SK-MEL-5 (cell line): ENCODE data around the gene HDAC4. TPM values are rescaled to one million over a fixed set of nuclear protein-coding genes. Genes with fewer than 3 reads are reported as not detected.

ENCODE experiments used
- DNase-seq: peaks from one replicate; pipeline ENCODE4 v3.0.0-alpha.2; 2016; ENCODE audit warnings: low read depth, low spot score
- in situ Hi-C: cut with HindIII; loops from 2 replicates; pipeline ENCODE4 v1.10.0; 2016; ENCODE audit warnings: low sequenced_read_pairs, high pct_unique_total_duplicates, low pct_unique_long_range_greater_than_20kb
- total RNA-seq: library from RNA; depleted of rRNA; stranded (reverse); fragments of >200 nt; shearing (Covaris generic); gene quantifications from 2 replicates; pipeline ENCODE4 v1.2.3, GENCODE V29; 2014

Gene HDAC4
- total RNA-seq, 1 experiment from 2014 or later, result 14.1 TPM

DNA sequence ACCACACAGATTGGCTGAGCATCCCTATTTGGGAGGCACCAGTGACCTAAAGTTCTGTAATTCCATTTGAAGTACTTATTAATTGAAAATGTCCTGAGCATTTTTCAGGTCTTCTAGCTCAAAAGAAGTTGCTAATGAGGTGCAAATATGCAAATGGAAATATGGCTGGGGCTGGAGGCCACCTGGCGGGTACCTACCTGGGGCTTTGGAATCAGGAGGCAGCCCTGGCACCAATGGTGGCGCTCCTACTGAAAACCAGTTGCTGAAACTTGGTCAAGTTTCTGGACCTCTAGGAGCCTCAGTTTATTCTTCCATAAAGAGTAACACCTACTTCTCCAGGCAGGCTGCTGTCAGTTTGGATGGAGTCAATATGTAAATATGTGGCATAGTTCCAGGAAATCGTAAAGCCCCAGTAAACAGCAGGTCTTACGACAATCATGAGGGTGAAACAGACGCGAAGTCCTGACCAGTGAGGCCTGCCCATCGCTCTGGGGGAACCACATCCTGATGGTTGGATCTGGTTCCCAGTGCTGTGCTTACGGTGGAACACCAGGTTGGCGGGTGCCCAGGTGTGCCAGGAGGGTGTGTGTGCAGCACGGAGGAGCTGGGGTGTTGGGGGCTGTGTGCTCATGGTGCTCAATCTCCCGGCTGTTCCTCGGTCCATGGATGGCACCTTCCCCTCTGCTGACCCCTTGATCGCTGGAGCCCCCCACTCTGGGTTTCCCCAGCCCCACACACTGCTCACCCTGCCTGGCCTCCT is 366.8 kb downstream of the HDAC4 start:
- no peak for DNase-seq
- in situ Hi-C loops, result no loop called here

DNA sequence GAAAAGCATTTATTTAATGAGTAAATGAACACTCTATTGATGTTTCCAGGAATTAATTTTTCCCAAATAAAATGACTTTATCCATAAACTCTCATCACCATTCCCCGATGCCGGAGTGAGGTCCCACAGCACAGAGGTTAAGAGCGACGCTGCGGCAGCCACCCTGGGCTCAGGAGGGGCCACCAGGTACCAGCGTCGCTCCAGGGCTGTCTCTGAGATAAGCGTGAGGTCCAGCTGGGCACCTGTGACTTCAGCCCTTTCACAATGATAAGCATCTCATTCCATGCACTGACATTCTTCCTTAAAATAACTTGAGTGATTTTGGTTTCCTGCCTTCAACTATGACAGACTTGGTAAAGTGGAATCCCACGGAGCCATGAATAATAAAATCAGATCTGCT is 370.9 kb downstream of the HDAC4 start:
- in situ Hi-C loops, result no loop called here
- no peak for DNase-seq

DNA sequence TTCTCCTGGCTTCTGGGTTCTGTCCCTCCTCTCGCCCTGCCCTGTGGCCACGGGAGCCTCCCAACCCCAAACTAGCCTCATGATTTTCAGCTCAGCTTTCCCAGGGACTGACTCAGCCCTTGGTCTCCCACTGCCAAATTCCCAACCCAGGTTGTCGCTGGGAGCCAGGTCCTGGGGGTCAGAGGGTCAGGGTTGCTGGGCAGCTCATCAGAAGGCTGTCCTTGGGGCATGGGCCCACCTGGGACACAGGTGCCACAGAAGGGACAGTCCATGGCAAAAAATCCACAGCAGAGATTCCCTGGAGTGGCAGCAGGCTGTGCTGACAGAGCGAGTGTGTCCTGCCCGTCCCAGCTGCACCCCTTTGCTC is 372.6 kb downstream of the HDAC4 start:
- DNase-seq, result no peak
- in situ Hi-C loops, result no loop called here

DNA sequence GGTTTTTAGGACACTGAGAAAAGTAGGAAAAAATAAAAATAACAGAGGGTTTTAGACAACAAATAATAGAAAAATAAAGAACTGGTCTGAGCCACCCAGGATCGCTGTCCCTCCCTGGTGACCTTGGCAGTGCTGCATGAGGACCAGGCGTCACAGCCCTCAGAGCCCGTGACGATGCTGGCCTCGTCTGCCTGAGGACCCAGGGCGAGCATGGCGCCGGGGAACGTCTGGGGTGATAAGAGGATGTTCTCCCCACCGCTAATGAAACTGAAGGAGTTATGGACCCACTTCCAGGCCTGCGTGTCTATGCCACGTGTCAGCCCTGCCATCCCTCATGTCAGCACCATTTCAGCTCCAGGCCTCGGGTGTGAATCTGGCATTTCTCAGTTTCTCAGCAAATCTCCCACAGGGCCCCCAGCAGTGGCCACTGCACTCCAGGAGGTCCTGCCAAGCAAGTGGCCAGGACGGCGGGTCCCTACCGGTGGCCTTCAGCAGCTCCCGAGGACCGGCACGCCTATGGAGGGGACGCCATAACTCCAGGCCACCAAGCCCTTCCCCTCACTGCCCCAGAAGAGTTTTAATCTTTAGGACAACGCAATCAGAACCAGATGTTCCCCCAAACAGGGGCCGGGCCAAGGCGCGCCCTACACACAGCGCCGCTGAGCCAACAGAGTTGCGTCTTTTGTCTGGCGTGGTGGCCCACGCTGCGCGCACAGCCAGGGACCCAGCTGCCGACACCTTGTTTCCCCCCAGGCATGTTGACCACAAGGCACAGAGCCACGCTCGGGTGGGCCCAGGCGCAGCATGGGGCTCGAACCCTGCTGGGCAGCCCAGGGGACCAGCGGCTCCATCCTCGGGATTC is 373.2 kb downstream of the HDAC4 start:
- no peak for DNase-seq
- in situ Hi-C loops, result no loop called here

DNA sequence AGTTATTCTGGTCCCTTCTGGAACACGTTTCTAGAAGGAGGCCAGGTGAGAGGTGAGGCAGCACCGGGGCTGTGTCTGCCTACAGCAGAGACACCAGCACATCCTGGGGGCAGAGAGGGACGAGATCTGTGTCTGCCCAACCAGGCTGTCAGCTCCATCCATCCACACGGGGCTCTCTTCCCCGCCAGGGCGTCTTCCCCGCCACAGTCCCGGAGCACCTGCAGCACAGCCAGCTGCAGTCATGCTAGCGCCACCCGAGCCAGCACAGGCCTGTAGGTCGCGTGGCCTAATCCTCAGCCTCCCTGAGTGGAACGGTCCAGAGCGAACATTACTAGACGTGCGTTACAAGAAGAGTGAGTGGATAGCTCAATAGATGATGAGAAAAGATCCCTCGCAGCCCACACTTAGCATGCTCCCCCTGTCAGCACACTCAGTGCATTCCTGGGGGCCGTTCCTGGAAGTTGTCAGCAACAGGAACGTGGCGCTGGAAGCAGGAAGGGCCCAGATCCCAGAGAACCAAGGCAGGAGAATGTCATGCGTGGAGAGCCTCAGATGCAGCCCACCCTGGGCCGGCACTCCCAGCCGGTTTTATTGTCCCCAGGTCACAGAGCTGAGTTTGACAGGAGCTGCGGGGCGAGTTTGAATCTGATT is 374.0 kb downstream of the HDAC4 start:
- in situ Hi-C loops, result no loop called here
- DNase-seq, result no peak

DNA sequence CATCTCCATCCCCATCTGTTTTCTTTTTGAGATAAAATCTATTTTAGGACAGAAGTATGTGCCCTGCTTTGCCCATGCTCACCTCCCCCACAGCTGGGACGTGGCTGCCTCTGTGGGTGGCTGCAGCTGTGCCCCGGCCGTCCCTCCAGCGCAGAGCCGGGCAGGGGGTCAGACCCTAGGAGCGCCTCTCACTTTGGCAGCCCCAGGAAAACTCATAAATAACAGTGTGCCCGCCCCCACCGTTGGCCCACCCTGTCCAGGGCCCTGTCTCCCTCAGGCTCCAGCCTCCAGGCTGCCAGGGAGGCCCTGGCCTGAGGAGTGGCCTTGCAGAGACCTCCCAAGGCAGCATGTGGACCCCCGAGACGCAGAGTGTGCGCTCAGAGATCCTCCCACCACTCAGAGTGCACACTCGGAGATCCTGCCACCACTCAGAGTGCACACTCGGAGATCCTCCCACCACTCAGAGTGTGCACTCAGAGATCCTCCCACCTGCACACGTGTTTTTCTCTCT is 374.8 kb downstream of the HDAC4 start:
- no peak for DNase-seq
- in situ Hi-C loops, result no loop called here

DNA sequence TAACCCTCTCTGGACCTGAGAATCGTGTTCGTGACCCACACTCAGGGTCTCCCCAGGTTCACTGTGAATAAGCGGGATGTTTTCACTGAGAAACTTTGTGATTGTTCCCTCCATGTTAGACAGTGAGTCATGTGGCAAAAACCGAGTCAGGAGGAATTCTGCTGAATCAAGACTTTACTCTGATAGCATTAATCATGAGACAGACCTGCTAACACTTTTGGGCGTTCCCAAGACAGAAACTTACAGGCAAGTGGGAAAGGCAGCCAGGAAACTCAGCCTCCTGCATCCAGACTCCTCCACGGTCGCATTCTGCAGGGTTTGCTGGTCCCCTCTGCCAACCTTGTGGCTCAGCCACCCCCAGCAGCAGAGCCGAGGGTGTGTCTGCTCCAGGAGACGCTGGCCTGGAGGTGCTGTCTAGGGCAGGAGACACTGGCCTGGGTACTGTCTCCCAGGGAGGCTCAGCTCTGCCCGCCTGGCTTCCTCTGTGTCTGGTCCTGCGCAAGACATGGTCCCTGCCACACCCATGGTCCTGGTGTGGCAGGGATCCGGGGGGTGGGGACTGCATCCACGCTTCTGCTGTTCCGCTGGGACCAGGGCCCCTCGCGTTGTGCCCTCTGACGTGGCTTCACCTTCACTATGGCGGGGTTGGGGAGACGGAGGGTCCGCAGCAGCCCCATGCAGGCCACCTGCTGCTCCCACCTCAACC is 375.6 kb downstream of the HDAC4 start:
- in situ Hi-C loops, result no loop called here
- no peak for DNase-seq

DNA sequence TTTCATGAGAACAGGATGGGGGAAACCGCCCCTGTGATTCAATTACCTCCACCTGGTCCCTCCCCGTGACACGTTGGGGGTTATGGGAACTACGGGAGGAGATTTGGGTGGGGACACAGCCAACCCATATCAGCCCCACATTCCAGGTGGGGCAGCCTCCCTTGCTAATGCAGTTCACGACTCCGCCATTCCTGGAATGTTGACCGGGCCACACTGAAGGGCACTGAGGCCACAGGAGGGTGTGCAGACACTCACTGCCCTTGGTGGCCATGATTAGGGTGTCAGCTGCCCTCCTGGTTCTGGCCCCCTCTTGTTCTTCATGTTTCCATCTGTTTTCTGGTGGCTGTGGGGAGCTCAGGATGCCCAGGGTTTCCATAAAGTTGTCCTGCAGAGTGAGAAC is 376.6 kb downstream of the HDAC4 start:
- in situ Hi-C loops, result no loop called here
- DNase-seq, result no peak

DNA sequence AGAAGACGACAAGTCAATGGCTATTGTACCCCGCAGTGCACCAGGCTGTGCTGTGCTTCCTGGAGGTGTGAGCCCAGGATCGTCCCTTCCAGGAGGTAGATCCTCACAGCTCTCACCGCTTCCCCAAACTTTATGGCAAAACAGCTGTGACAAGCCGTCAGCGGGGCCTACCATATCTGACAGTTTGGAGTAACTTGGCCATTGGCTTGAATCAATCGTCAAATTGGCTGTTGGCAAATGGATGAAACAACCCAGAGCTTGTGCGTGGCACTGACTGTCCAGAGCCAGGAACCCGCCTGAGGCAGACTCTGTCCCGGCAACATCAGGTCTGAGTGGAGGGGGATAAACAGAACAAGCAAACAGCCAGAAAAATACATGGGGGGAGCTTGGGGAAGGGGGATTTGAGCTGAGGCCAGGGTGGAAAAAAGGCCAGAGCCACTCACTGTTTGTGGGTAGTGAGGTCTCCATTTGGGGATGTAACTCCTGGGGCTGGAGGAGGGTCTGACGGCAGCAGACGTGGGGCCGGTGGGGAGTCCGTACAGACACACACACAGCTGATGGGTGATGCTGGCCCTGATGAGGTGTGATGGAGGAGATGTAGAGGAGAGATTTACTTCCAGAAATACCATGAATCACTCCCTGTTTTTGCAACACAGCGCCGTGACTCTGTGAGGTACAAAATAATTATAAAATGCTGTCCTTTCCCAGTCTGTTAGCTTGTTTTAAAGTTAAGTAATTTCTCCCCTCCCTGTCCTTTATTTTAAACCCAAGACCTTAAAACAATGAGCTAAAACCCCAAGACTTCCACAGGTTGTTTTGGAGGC is 378.2 kb downstream of the HDAC4 start:
- no peak for DNase-seq
- in situ Hi-C loops, result no loop called here

DNA sequence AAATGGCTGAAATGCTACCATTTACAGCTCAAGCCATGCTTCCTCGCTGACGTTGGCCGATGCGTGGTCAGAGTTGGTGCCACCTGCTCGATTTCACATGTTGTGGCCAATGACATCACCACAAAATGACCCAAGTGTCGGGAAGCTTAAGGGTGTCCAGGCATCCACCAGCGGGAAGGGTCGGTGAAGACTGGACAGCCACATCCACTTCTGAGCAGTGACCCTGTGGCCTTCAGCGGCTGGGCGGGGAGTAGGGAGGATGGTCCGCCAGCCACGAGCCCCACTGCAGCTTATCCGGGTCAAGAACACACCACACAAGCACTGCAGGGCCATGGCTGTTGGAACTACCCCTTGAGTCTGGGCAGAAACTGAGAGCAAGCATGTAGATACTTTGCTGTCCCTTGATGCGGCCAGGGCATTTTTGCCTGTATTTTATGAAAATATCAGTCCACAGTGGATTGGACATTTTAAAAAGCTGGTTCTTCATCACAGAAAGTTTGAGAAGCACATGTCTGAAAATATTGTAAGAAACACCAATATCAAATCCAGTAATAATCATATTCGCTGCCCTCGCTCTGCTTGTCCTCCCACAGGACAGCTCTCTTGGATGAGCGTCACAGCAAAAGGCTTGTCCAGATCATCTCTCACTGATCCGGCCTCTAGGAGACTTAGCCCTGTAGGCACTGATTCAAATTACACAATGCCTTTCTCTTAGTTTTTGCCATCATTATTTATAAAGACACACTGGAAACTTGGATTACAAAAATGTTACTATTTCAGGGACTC is 379.0 kb downstream of the HDAC4 start:
- DNase-seq, result no peak
- in situ Hi-C loops, result no loop called here

DNA sequence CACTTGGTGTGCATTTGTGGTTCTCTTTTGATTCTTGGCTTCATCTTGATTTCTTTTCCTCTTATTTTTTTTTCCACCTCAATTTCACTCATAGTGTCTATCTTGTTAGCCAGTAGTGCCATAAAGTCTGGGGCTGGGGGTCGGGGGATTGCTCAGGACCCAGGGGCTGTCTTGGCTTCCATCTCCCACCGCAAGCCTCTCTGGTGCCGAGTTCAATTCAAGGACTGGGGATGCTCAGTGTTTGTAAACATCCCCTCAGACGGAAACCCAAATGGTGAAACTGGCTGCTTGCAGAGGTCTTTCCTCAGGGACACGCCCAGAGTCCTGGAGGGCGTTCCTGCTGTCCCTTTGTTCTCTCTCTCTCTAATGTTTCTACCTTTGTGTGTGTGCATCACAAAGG is 379.6 kb downstream of the HDAC4 start:
- in situ Hi-C loops, result no loop called here
- DNase-seq, result no peak

DNA sequence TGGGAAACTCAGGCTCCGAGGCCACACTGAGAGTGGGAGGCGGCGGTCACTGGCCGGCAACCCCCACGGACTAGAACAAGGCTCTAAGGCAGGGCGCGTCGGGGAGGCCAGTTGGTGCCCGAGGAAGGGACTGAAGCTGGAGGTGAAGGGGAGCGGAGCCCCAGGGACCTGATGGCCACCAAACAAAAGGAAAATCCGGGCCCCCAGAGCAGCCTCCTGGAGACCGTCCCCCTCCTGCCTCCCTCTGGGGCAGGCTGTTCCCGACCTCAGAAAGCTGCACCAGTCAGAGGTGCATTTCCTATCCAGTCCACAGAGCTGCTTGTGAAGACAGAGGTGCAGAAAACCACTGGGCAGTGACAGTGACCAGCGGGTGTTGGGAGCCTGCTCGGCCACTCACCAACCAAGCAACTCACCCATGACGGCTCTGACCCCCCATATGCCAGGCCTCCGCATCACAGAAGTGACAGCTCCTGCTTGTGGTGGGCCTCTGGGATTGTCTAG is 380.2 kb downstream of the HDAC4 start:
- no peak for DNase-seq
- in situ Hi-C loops, result no loop called here

DNA sequence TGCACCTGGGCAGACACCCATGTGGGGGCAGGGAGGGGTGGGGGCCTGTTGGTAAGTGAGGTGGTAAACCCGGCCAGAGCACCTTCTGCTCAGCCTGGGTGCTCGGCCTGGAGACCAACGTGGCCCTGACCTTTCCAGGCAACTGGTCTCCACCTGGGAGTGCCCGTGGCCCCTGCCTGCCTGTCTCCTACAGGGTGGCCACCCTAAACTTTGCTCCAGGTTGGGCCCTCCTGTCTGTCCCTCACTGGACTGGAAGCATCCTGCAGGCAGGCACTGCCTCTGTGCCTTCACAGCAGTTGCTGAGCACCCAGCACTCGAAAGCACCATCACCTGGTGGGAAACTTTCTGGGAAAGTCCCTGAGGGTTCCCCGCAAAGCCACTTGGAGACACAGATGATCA is 381.6 kb downstream of the HDAC4 start:
- no peak for DNase-seq
- in situ Hi-C loops, result no loop called here

DNA sequence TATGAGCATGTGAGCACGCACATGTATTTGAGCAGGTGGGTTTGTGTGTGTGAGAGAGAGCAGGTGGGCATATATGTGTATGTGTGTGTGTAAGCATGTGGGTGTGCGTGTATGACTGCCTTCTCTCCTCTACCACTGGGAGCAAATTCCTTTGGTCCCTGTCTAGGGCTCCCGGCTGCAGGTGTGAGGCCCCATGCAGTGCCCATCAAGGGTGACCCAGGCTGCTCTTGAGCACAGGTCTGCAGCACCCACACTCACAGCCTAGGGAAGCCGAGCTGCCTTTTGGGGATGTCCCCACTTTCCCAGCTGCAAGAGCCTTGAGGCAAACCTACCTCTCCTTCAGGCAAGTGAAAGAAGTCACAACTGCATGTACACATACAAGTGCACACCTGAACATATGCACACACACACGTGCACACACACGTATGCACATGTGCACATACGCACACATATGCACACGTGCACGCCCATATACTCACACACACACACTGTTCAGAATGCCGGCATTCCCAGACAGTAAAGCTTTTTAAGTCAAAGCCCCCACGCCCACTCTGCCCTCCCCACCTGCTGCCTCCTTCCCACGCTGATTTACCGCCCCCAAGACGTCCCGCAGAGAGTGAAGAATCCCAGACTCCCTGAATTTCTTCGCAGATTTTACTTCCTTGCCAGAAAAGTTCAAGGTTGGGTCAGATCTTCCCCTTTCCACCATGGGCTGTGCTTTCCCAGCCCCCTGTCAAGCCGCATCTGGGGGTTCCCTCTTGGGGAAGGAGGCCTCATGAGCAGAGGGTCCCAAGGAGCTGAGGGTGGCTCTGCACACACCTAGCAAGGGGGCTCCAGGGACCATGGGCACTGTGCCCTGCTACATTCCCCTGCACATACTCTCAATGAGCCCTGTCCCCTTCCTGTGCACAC is 382.3 kb downstream of the HDAC4 start:
- in situ Hi-C loops, result no loop called here
- no peak for DNase-seq

DNA sequence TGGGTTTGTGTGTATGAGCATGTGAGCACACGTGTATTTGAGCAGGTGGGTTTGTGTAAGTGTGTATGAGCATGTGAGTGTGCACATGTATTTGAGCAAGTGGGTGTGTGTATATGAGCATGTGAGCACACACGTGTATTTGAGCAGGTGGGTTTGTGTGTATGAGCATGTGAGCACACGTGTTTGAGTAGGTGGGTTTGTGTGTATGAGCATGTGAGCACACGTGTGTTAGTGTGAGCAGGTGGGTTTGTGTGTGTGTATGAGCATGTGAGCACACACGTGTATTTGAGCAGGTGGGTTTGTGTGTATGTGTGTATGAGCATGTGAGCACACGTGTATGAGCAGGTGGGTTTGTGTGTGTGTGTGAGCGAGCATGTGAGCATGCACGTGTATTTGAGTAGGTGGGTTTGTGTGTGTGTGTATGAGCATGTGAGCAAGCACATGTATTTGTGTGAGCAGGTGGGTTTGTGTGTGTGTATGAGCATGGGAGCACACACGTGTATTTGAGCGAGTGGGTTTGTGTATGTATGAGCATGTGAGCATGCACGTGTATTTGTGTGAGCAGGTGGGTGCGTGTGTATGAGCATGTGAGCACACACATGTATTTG is 383.2 kb downstream of the HDAC4 start:
- DNase-seq, result no peak
- in situ Hi-C loops, result no loop called here
